Activated B cell treated with CpG ODN at 0.5 μM for 24 hours (primary cell): ENCODE data around the gene GABARAP. TPM values are rescaled to one million over a fixed set of nuclear protein-coding genes. Genes with fewer than 3 reads are reported as not detected.
A peak's percentile ranks its signal among the peaks of the same experiment; 100 is the strongest.

Experiments
- ATAC-seq: fragments of 200-7000 bp; cut with Tn5 transposase; one replicate; pipeline ENCODE4 v1.10.0; 2021; ENCODE audit warnings: low read depth, mild to moderate bottlenecking, moderate library complexity
- CTCF ChIA-PET: fragments of 350-600 bp; sonication (Branson Sonifier 250); formaldehyde crosslinking; loops from one replicate; lab custom pipeline; 2021; ENCODE audit warnings: antibody characterized with exemption; lab: Charles Lee
- POLR2A ChIA-PET: fragments of 350-600 bp; sonication (Branson Sonifier 250); formaldehyde crosslinking; loops from one replicate; lab custom pipeline; 2021; ENCODE audit warnings: antibody characterized with exemption; lab: Charles Lee
- DNase-seq: peaks from one replicate; pipeline ENCODE4 v3.0.0; 2022
- H3K27ac Mint-ChIP-seq: one replicate; pipeline ENCODE4 v1.8.0; 2020; ENCODE audit warnings: mixed read lengths
- H3K27me3 Mint-ChIP-seq: one replicate; pipeline ENCODE4 v1.8.0; 2021; ENCODE audit warnings: mixed read lengths
- H3K36me3 Mint-ChIP-seq: one replicate; pipeline ENCODE4 v1.8.0; 2021; ENCODE audit warnings: low read depth, mixed read lengths
- H3K4me1 Mint-ChIP-seq: one replicate; pipeline ENCODE4 v1.8.0; 2021; ENCODE audit warnings: mixed read lengths
- H3K4me3 Mint-ChIP-seq: one replicate; pipeline ENCODE4 v1.8.0; 2020; ENCODE audit warnings: mild to moderate bottlenecking, mixed read lengths
- H3K9me3 Mint-ChIP-seq: one replicate; pipeline ENCODE4 v1.8.0; 2020; ENCODE audit warnings: mixed read lengths
- CTCF ChIP-seq: fragments of 200-600 bp; IDR thresholded peaks from one replicate; pipeline ENCODE4 v1.8.0; 2022; ENCODE audit warnings: antibody characterized with exemption, mild to moderate bottlenecking
- intact Hi-C: fragments of 100-400 bp; cut with micrococcal nuclease; formaldehyde crosslinking; loops from one replicate; pipeline ENCODE4 v1.15.1; 2024
- total RNA-seq: library from RNA; stranded (reverse); gene quantifications from 2 replicates; pipeline ENCODE4 v1.2.3, GENCODE V29; 2022

Gene GABARAP
- total RNA-seq, 1 donor from 2014 or later, result 291 TPM

GRCh38 chr17:7258731-7259554 lies 16.7 kb upstream of the GABARAP start:
- DNase-seq, result no peak
- ChIA-PET POLR2A (interaction anchor here (0.6 to 1.2 kb wide), 3 partner anchors 8 to 50 kb away, joined by 4 read pairs; partner anchors contain the start of gene CTDNEP1), CTCF (interaction anchor here (0.6 kb wide), 1 partner anchor 45 kb away, joined by 3 read pairs; no protein-coding TSS in a partner anchor)
- no peak for ATAC-seq
- peaks cover 30% of the 10 kb centered on the region for H3K4me1 Mint-ChIP-seq
- intact Hi-C loops, result no loop called here
- H3K27ac Mint-ChIP-seq, result no peak overlapping the region
- peaks cover 44% of the 10 kb centered on the region for H3K36me3 Mint-ChIP-seq
- TF ChIP-seq CTCF, result no peak
- H3K27me3 Mint-ChIP-seq, result peaks cover 10% of the 10 kb centered on the region
- no peak overlapping the region for H3K4me3 Mint-ChIP-seq
- no peaks in the 10 kb centered on the region for H3K9me3 Mint-ChIP-seq

GRCh38 chr17:7256766-7257456 lies 14.7 kb upstream of the GABARAP start:
- Mint-ChIP-seq H3K4me3 (no peak overlapping the region), H3K4me1 (peaks cover 29% of the 10 kb centered on the region), H3K27ac (no peak overlapping the region), H3K9me3 (no peaks in the 10 kb centered on the region), H3K36me3 (peaks cover 62% of the 10 kb centered on the region), H3K27me3 (no peaks in the 10 kb centered on the region)
- ATAC-seq (no peak), DNase-seq (no peak)
- ChIA-PET POLR2A (interaction anchor here (1.0 to 1.2 kb wide), 4 partner anchors 8 to 48 kb away, joined by 3 read pairs; partner anchors contain the start of gene PHF23), CTCF (no interaction called here)
- intact Hi-C loops, result no loop called here
- TF ChIP-seq CTCF, result no peak

GRCh38 chr17:7254511-7254910 lies 12.3 kb upstream of the GABARAP start:
- intact Hi-C loops, result loop anchor here (5.0 kb wide), 1 partner anchor 228 kb away; the partner anchor contains the start of genes POLR2A and SLC35G6
- peaks cover 32% of the 10 kb centered on the region for H3K4me1 Mint-ChIP-seq
- ATAC-seq, result no peak
- H3K36me3 Mint-ChIP-seq, result peaks cover 69% of the 10 kb centered on the region
- no peak overlapping the region for H3K27ac Mint-ChIP-seq
- no peak for DNase-seq
- no peaks in the 10 kb centered on the region for H3K27me3 Mint-ChIP-seq
- ChIA-PET POLR2A (interaction anchor here (0.6 to 0.7 kb wide), 3 partner anchors 11 to 428 kb away, joined by 3 to 7 read pairs (median 4); no protein-coding TSS in a partner anchor), CTCF (interaction anchor here (1.2 kb wide), 1 partner anchor 42 kb away, joined by 3 read pairs; no protein-coding TSS in a partner anchor)
- TF ChIP-seq CTCF, result no peak
- no peaks in the 10 kb centered on the region for H3K9me3 Mint-ChIP-seq
- H3K4me3 Mint-ChIP-seq, result no peak overlapping the region

- H3K27me3 Mint-ChIP-seq, result no peaks in the 10 kb centered on the region
- H3K9me3 Mint-ChIP-seq, result no peaks in the 10 kb centered on the region
- no peak for TF ChIP-seq CTCF
- peak overlapping the region; percentile 98 for H3K4me3 Mint-ChIP-seq
- ChIA-PET POLR2A (interaction anchor here (5.8 kb wide), 1 partner anchor 15 kb away, joined by 134 read pairs; the partner anchor contains the start of genes DVL2, GABARAP and PHF23), CTCF (no interaction called here)
- intact Hi-C loops, result loop anchor here (2.0 to 5.0 kb wide), 2 partner anchors 229 to 582 kb away; partner anchors contain the start of genes KDM6B, POLR2A and SLC35G6
- peak overlapping the region; percentile 100 for H3K27ac Mint-ChIP-seq
- peaks cover 44% of the 10 kb centered on the region for H3K4me1 Mint-ChIP-seq
- ATAC-seq (no peak), DNase-seq (no peak)
- peaks cover 62% of the 10 kb centered on the region for H3K36me3 Mint-ChIP-seq
These were observed 10.8 kb upstream of the GABARAP start for GRCh38 chr17:7253082-7253481.
